D341Med (cell line): ENCODE measurements around the gene YARS2.
"Not testable (repeated sequence)": the region's sequence is repeated elsewhere in the genome, so short reads cannot be mapped to it uniquely, and the experiment has no call there.

Experiments
- DNase-seq: peaks from one replicate; pipeline ENCODE4 v3.0.0; 2012; ENCODE audit warnings: low spot score

YARS2 gene

GRCh38 chr12:32753605-32754004 is 2.1 kb downstream of the YARS2 start:
- no peak for DNase-seq

GRCh38 chr12:32743264-32743663 is 12.4 kb downstream of the YARS2 start:
- DNase-seq, result no peak

DNA sequence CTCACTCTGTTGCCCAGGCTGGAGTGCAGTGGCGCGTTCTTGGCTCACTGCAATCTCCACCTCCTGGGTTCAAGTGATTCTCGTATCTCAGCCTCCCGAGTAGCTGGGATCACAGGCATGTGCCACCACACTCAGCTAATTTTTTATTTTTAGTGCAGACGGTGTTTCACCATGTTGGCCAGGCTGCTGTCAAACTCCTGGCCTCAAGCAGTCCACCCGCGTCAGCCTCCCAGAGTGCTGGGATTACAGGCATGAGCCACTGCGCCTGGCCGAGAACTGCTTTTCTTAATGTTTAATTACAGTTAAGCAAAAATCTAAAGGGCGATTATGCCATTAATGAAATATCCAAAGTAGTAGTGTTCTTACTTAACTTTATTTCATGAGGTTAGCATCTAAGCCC is 13.6 kb downstream of the YARS2 start:
- DNase-seq, result no peak

DNA sequence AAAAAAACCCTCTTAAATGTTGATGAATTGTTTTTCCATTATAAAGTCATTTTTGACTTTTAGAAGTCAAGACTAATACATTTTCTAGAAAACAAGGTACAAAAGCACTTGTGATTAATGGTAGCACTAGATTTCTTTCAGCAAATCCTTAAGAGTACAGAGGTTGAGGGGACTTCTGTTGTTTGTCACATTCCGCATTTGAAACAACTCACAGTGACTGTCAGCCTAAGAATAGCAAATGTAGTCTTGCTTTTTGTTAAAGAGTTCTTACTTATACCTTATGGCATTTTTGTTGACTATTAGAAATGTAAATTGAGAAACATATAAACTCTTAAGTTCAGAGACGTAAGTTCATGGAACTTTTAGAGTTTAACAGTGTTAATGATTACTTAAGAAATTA is 16.4 kb downstream of the YARS2 start:
- no peak for DNase-seq

DNA sequence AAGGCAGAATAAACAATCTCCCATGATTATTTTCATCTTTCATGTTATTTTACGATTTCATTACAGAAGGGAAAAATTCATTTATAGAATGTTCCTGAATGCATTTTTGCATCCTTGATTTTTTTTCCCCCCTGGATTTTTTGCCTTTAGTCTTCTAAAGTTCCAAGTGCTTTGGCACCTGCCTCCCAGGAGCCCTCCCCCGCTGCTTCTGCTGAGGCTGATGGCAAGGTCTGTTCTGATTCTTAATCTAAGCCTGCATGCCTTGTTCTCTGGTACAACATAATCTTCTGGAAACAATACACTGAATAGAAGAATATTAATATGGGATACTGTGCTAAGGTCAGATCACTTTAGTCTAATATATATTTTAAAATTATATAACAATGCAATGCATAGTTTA is 18.0 kb downstream of the YARS2 start:
- peak; percentile 41 for DNase-seq

- no peak for DNase-seq
Observed at GRCh38 chr12:32736445-32736844, 19.3 kb downstream of the YARS2 start.

- DNase-seq, result peak; percentile 24
Observed at GRCh38 chr12:32734952-32735351, 20.7 kb downstream of the YARS2 start.

DNA sequence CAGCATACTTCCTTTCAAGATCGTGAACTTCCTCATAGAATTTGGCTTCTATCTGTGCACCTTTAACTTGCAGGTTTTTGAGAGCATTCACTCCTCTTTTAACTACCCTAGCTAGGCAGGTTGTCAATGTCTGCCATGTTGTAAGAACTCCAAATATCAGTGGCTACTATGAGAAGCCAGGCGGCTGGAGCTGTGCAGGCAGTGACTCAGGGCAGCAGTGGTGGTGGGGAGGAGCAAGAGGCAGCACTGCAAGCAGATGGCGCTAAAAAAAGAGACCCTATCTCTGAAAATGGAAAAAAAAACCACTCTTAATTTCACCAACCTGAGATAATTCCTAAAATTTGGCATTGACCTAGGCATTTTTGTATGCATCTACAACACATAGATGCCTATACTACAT is 28.5 kb downstream of the YARS2 start:
- DNase-seq, result no peak

GRCh38 chr12:32726286-32726685 is 29.4 kb downstream of the YARS2 start:
- DNase-seq, result no peak

DNA sequence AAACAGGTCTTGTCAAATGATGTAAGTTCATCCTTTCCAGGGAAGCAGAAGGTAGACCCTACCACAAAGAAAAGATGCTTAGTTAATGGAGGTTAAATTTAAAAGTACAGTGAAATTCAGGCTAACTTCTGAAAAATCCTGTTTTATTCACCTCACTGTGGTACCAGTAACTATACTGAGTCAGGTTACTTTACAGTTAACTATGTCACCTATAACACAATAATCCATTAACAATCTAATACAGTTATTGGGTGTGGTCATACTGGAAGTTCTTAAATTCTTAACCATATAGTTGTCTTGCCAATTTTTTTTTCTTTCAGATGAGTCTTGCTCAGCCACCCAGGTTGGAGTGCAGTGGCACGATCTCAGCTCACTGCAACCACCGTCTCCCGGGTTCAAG is 30.4 kb downstream of the YARS2 start:
- not testable (repeated sequence) for DNase-seq

GRCh38 chr12:32718926-32719325 is 36.8 kb downstream of the YARS2 start:
- DNase-seq, result no peak

GRCh38 chr12:32714772-32715171 is 40.9 kb downstream of the YARS2 start:
- DNase-seq, result no peak

GRCh38 chr12:32708926-32709325 is 46.8 kb downstream of the YARS2 start:
- DNase-seq, result no peak

DNA sequence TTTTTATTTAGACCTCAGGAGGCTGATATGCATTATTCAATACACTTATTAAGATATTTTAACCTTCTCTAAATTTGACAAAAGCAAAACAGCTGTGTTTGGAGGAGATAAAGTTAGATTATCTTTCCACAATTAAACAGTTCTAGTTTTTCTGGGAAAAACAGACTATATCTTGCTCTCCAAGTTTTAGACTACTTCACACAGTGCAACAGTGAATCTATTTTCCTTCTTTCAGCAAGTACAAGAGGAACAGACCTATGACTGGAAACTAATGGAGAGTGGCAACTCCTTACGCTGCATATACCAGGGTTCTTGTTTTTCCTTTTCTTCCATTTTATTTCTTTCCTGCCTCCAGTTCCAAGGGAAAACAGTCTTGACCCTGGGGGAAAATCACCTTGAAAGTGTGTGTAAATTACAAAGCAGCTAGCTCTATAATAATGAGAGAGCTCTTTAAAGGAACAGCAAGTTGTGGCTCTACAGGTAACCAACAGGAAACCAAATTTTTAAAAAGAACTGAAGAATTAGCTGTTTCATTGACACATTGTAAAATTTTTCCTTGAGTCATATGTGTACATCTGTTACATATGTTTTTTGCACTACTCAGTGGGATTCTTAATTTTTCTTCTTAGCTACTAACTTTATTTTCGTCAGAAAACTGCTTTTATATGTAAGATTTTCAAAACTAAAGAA is 49.2 kb downstream of the YARS2 start:
- no peak for DNase-seq

DNA sequence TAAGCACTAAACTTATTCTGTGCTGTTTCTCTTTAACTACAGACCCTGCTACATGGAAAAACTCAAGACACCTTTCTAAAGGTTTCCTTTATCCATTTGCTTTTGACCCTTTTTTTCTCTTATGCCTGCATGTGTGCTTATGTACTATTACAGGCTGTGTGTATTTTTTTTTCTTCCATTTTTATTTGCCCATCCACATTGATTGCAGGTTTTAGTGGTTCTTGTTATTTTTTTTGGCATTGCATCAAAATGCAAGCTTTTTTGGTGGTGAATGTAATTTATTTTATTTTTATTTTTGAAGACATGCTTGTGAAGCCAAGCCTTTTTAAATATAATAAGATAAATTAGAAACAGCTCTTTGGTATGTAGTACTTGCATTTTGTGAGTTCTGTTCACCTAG is 49.9 kb downstream of the YARS2 start:
- no peak for DNase-seq

DNA sequence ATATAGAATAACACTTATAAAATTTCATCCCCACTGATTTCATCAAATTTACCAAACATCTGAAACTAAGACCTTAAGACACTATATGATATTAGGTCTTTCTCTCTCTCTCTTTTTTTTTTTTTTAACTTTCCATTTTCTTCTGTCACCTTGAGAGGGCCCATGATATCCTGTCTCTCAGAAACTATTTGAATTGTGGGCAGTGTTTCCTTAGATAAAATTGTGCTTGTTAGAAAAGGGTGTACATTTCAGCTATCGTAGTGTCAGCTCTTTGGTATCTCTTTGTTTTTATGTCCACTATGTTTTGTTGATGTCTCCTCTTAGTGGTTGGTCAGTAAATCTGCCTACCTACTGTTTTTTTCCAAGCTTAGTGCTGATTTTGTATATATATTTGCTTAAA is 52.8 kb downstream of the YARS2 start:
- DNase-seq, result no peak

- no peak for DNase-seq
Observed at GRCh38 chr12:32702473-32702872, 53.2 kb downstream of the YARS2 start.

GRCh38 chr12:32699437-32699836 is 56.3 kb downstream of the YARS2 start:
- not testable (repeated sequence) for DNase-seq

- peak; percentile 75 for DNase-seq
Observed at GRCh38 chr12:32698285-32698684, 57.4 kb downstream of the YARS2 start.

DNA sequence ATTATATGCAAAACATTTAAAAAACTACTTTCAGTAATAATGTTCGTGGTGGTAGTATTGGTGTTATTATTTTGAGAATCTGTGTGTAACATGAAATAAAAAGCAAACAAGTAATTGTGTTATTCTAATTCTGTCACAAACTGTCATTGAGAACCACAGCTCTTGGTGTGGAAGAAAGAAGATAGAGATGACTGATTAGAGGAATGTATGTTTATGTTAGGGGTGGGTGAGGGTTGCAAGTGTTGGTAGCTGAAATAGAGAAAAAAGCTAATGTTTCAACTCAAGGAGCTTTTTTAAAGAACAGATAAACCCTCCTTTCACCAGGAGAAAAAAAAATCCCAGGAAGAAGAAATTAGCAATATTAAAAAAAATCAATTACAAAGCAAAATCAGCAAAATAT is 58.3 kb downstream of the YARS2 start:
- no peak for DNase-seq
